Lower lobe of right lung (tissue), 2 donors: ENCODE results near the gene AIPL1. TPM values are rescaled to one million over a fixed set of nuclear protein-coding genes. Genes with fewer than 3 reads are reported as not detected.
"Not testable (repeated sequence)": the region's sequence is repeated elsewhere in the genome, so short reads cannot be mapped to it uniquely, and the experiment has no call there.

ENCODE experiments used
- ATAC-seq, 2 donors: fragments of 200-7000 bp; cut with Tn5 transposase; one replicate each; pipeline ENCODE4 v1.9.1; 2020 to 2022; ENCODE audit warnings: mild to moderate bottlenecking in 2 of 2, moderate library complexity in 2 of 2
- DNase-seq: peaks from one replicate; pipeline ENCODE4 v3.0.0-alpha.2; 2020
- H3K27ac ChIP-seq: fragments of 200-600 bp; one replicate; pipeline ENCODE4 v1.8.0; 2022
- H3K27me3 ChIP-seq: fragments of 200-600 bp; one replicate; pipeline ENCODE4 v1.8.0; 2022; ENCODE audit warnings: low read depth
- H3K36me3 ChIP-seq: fragments of 200-600 bp; one replicate; pipeline ENCODE4 v1.8.0; 2022; ENCODE audit warnings: mild to moderate bottlenecking
- H3K4me1 ChIP-seq: fragments of 200-600 bp; one replicate; pipeline ENCODE4 v1.8.0; 2022
- H3K4me3 ChIP-seq: fragments of 200-600 bp; one replicate; pipeline ENCODE4 v1.8.0; 2022; ENCODE audit warnings: mild to moderate bottlenecking
- H3K9me3 ChIP-seq: fragments of 200-600 bp; one replicate; pipeline ENCODE4 v1.8.0; 2022
- intact Hi-C: fragments of 100-400 bp; cut with DNase I; formaldehyde crosslinking; loops from one replicate; pipeline ENCODE4 v1.11.0; 2022
- long read RNA-seq: library from polyadenylated mRNA; unstranded; transcript quantifications from one replicate; pipeline ENCODE4 v2.0.0, GENCODE V29; 2021
- total RNA-seq: library from RNA; stranded (reverse); fragmentation: NEBNext Ultra II Directional; extraction: Animal tissue kit (Norgen Biotek cat#: 25700); gene quantifications from one replicate; pipeline ENCODE4 v1.2.1, GENCODE V29; 2021
- TF ChIP-seq, protein P1 (sequence below): fragments of 200-600 bp; IDR thresholded peaks from one replicate; pipeline ENCODE4 v1.8.0; 2022; ENCODE audit warnings: antibody characterized with exemption, mild to moderate bottlenecking
- donor health status: DM: no; HTN: yes; CAD: no; lungs with severe emphysema.

Gene AIPL1
- total RNA-seq, result not detected
- long read RNA-seq, result 0 reads

DNA sequence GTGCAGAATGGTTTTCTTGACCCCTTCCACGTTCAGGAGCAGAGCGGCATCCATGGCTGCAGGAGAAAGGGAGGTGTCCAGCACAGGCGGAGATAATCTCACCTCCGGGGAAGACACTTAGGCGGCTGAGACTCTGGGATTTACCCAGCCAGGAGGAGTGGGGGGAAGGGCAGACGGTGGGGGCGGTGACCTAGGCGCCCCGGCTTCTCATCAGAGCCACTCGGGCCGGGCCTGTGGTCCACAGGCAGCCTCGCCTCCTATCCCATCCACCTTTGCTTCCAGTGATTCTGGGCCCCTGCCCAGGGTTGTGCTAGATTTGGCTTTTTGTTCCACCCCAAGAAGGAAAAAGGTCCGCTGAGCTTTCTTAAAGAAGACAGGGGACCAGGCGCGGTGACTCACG, at the start of gene AIPL1:
Gene AIPL1 (minus strand): TSS at position 71 of the 400 bp plus-strand sequence. CDS start 17 bp downstream, at position 54.
- DNase-seq (no peak), ATAC-seq (no peak)
- intact Hi-C loops, result no loop called here
- Histone ChIP-seq H3K4me1 (no peaks in the 10 kb centered on the region), H3K36me3 (no peaks in the 10 kb centered on the region), H3K4me3 (no peak within 1 kb of the TSS), H3K9me3 (no peaks in the 10 kb centered on the region), H3K27ac (no peak within 1 kb of the TSS), H3K27me3 (peaks cover 6% of the 10 kb centered on the region)
- TF ChIP-seq, protein P1, sequence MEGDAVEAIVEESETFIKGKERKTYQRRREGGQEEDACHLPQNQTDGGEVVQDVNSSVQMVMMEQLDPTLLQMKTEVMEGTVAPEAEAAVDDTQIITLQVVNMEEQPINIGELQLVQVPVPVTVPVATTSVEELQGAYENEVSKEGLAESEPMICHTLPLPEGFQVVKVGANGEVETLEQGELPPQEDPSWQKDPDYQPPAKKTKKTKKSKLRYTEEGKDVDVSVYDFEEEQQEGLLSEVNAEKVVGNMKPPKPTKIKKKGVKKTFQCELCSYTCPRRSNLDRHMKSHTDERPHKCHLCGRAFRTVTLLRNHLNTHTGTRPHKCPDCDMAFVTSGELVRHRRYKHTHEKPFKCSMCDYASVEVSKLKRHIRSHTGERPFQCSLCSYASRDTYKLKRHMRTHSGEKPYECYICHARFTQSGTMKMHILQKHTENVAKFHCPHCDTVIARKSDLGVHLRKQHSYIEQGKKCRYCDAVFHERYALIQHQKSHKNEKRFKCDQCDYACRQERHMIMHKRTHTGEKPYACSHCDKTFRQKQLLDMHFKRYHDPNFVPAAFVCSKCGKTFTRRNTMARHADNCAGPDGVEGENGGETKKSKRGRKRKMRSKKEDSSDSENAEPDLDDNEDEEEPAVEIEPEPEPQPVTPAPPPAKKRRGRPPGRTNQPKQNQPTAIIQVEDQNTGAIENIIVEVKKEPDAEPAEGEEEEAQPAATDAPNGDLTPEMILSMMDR, result no peak

DNA sequence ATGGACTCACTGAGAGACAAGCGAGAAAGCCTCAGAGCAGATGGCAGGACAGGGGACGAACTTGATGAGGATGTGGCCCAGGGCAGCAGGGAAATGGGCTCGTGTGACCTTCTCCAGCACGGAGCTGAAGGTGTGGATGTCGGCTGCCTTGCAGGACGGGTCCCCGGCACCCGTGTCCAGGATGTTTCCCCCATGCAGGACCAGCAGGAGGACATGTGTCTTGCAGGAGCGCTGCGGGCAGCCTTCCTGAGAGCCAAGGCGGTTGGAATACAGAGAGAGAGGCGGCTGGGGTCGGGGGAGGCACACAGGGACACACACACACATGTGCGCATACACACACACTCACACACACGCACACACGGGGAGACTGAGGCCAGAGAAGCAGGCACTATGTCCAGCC, 48.6 kb upstream of the AIPL1 start:
- no peaks in the 10 kb centered on the region for H3K36me3 ChIP-seq
- ATAC-seq, result no peak
- no peaks in the 10 kb centered on the region for H3K4me1 ChIP-seq
- H3K27ac ChIP-seq, result no peak overlapping the region
- TF ChIP-seq, protein P1, result no peak
- no peak for DNase-seq
- no peaks in the 10 kb centered on the region for H3K9me3 ChIP-seq
- H3K27me3 ChIP-seq, result no peaks in the 10 kb centered on the region
- intact Hi-C loops, result no loop called here
- H3K4me3 ChIP-seq, result no peak overlapping the region

- H3K27ac ChIP-seq, H3K4me3 ChIP-seq, ATAC-seq, H3K4me1 ChIP-seq, H3K9me3 ChIP-seq, DNase-seq, intact Hi-C loops, H3K27me3 ChIP-seq, H3K36me3 ChIP-seq: not testable (repeated sequence)
These were observed 47.9 kb upstream of the AIPL1 start for GRCh38 chr17:6482796-6483195.

- Histone ChIP-seq H3K36me3 (no peaks in the 10 kb centered on the region), H3K4me3 (no peak overlapping the region), H3K9me3 (no peaks in the 10 kb centered on the region), H3K27me3 (no peaks in the 10 kb centered on the region), H3K27ac (no peak overlapping the region), H3K4me1 (no peaks in the 10 kb centered on the region)
- intact Hi-C loops, result no loop called here
- ATAC-seq (no peak), DNase-seq (no peak)
- TF ChIP-seq, protein P1, result no peak
These were observed 47.2 kb upstream of the AIPL1 start for GRCh38 chr17:6482105-6482455.

DNA sequence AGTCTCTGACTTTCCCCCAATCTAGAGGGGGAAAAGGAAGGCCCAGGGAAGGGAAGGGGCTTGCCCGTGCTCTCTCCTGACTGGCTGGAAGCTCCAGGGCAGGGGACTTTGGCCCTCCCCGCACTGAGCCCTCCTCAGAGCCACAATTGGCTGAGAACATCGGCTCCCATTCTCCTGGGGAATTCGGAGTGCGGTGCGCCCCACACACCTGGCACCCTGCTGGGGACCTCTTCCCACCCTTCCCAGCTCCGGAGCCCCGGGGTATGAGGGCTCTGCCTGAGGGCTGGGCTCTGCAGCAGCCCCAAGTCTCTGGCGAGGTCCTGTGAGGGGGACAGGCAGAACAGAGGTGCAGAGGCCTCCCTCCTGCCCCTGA, 45.4 kb upstream of the AIPL1 start:
- Histone ChIP-seq H3K36me3 (no peaks in the 10 kb centered on the region), H3K27me3 (no peaks in the 10 kb centered on the region), H3K27ac (no peak overlapping the region), H3K9me3 (no peaks in the 10 kb centered on the region), H3K4me1 (no peaks in the 10 kb centered on the region), H3K4me3 (no peak overlapping the region)
- TF ChIP-seq, protein P1, result no peak
- intact Hi-C loops, result no loop called here
- ATAC-seq, result peak in 1 of 2 donors; percentile 8
- DNase-seq, result no peak

DNA sequence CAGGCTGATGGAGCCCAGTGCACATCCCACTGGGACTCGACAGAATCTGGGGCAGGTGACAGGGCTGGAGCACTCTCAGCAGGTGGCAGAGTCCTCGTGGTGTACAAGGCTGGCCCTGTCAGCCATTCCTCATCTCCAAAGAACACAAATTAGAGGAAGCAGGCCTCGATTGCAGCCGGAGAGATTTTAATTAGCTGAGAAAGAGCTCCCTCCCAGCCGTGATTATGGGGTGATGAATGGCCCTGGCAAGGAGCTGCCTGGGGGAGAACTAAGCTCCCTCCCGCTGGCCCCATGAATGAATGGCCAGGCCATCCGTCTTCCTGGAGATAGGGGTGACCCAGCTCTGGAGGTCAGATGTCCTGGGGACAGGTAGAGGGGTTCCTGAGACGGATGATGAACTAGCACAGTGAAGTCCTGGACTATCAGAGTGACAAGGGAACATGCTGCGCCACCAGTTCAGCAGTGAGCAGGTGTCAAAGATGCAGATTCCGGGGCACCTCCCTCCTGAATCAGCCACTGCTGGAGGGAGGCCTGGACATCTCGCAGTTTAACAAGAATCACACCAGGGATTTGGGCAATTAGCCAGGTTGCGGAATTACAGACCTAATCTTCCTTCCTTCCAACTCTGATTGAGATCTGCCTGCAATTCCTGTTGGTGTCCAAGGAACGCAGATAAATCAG, 44.8 kb upstream of the AIPL1 start:
- no peaks in the 10 kb centered on the region for H3K9me3 ChIP-seq
- H3K36me3 ChIP-seq, result no peaks in the 10 kb centered on the region
- H3K4me3 ChIP-seq, result no peak overlapping the region
- no peak overlapping the region for H3K27ac ChIP-seq
- TF ChIP-seq, protein P1, result no peak
- H3K4me1 ChIP-seq, result no peaks in the 10 kb centered on the region
- DNase-seq (no peak), ATAC-seq (no peak)
- H3K27me3 ChIP-seq, result no peaks in the 10 kb centered on the region
- intact Hi-C loops, result no loop called here
